OCI-LY7 (cell line): ENCODE results near the gene PLEK. TPM values are rescaled to one million over a fixed set of nuclear protein-coding genes. Genes with fewer than 3 reads are reported as not detected.

Experiments used
- BruUV-seq: library from RNA; stranded (reverse); fragments of 400-500 nt; replicated peaks from 2 replicates; lab custom pipeline; 2021; lab: Mats Ljungman, UMichigan
- CTCF ChIA-PET: fragments of 300-600 bp; sonication (Branson Sonifier 250); formaldehyde crosslinking; loops from one replicate; lab custom pipeline; 2022; ENCODE audit warnings: antibody characterized with exemption; ENCODE audit not compliant: unreplicated experiment; lab: Charles Lee
- POLR2A ChIA-PET: fragments of 300-600 bp; sonication (Branson Sonifier 250); formaldehyde crosslinking; loops from one replicate; lab custom pipeline; 2022; ENCODE audit warnings: antibody characterized with exemption; lab: Charles Lee
- DNase-seq: peaks from one replicate; pipeline ENCODE4 v3.0.0-alpha.2; 2015; ENCODE audit warnings: low spot score
- H2AFZ ChIP-seq: fragments of 200-600 bp; sonication (generic), shearing (Covaris generic); 2 replicates; pipeline ENCODE4 v1.6.1; 2014; ENCODE audit warnings: mild to moderate bottlenecking, antibody characterized with exemption, low read length, moderate library complexity
- H3K27ac ChIP-seq: fragments of 200-600 bp; sonication (generic); 2 replicates; pipeline ENCODE4 v1.5.1; 2014; ENCODE audit warnings: mixed run types, low read depth, mild to moderate bottlenecking, moderate library complexity, low read length, inconsistent platforms; ENCODE audit not compliant: poor library complexity, severe bottlenecking
- H3K36me3 ChIP-seq: fragments of 200-600 bp; sonication (generic); 2 replicates; pipeline ENCODE4 v1.6.1; 2014; ENCODE audit warnings: mild to moderate bottlenecking, antibody characterized with exemption, low read length, moderate library complexity, mixed read lengths; ENCODE audit not compliant: insufficient read depth
- H3K4me1 ChIP-seq: fragments of 200-600 bp; sonication (generic); 2 replicates; pipeline ENCODE4 v1.5.1; 2014; ENCODE audit warnings: mild to moderate bottlenecking, low read length; ENCODE audit not compliant: insufficient read depth, poor library complexity, severe bottlenecking
- H3K4me2 ChIP-seq: fragments of 200-600 bp; sonication (generic); 2 replicates; pipeline ENCODE4 v1.6.1; 2014; ENCODE audit warnings: mild to moderate bottlenecking, low read length
- H3K4me3 ChIP-seq: fragments of 200-600 bp; sonication (generic); 2 replicates; pipeline ENCODE4 v1.5.1; 2014; ENCODE audit warnings: mild to moderate bottlenecking, low read depth, low read length; ENCODE audit not compliant: poor library complexity, severe bottlenecking
- H3K79me2 ChIP-seq: fragments of 200-600 bp; sonication (generic); 2 replicates; pipeline ENCODE4 v1.6.1; 2016; ENCODE audit warnings: low read depth, mild to moderate bottlenecking, low read length, moderate library complexity, mixed read lengths; ENCODE audit not compliant: insufficient read depth
- H3K9me2 ChIP-seq: fragments of 200-600 bp; sonication (generic); 2 replicates; pipeline ENCODE4 v1.6.1; 2016; ENCODE audit warnings: mild to moderate bottlenecking, low read length, mixed read lengths; ENCODE audit not compliant: insufficient read depth
- H3K9me3 ChIP-seq: fragments of 200-600 bp; sonication (generic); 2 replicates; pipeline ENCODE4 v1.6.1; 2014; ENCODE audit warnings: mild to moderate bottlenecking, mixed run types, low read length, mixed read lengths
- H4K20me1 ChIP-seq: fragments of 200-600 bp; sonication (generic); 2 replicates; pipeline ENCODE4 v1.6.1; 2014; ENCODE audit warnings: mild to moderate bottlenecking, antibody characterized with exemption, low read length, moderate library complexity, mixed read lengths; ENCODE audit not compliant: insufficient read depth
- CTCF ChIP-seq: fragments of 200-600 bp; sonication (generic); conservative IDR thresholded peaks from 2 replicates; pipeline ENCODE4 v1.5.1; 2014; ENCODE audit warnings: mild to moderate bottlenecking, antibody characterized with exemption, low read length, moderate library complexity, mixed read lengths
- EZH2phosphoT487 ChIP-seq: fragments of 200-600 bp; sonication (generic); IDR thresholded peaks from 2 replicates; pipeline ENCODE4 v1.6.1; 2018; ENCODE audit warnings: low read depth, borderline replicate concordance, mild to moderate bottlenecking, mixed run types, antibody characterized with exemption, low read length, moderate library complexity, mixed read lengths
- intact Hi-C: fragments of 100-400 bp; cut with micrococcal nuclease; formaldehyde crosslinking; loops from one replicate; pipeline ENCODE4 v1.10.0; 2022; ENCODE audit not compliant: unreplicated experiment
- total RNA-seq, 2 experiments: library from RNA; depleted of rRNA in 1 of 2; stranded (reverse); fragments of >200 nt in 1 of 2; shearing (Covaris generic) in 1 of 2; gene quantifications; 2 replicates each; pipeline ENCODE4 v1.2.3, GENCODE V29; 2014 to 2022

Gene PLEK
- total RNA-seq, 2 experiments from 2014 or later: 20.8 to 80.6 TPM

- Histone ChIP-seq H3K27ac (no peak overlapping the region), H3K79me2 (no peaks in the 10 kb centered on the region), H3K9me2 (no peaks in the 10 kb centered on the region), H4K20me1 (no peaks in the 10 kb centered on the region), H3K9me3 (no peaks in the 10 kb centered on the region), H3K4me3 (no peak overlapping the region), H3K36me3 (no peaks in the 10 kb centered on the region), H3K4me2 (no peak overlapping the region), H2AFZ (no peak overlapping the region), H3K4me1 (no peaks in the 10 kb centered on the region)
- DNase-seq: no peak
- intact Hi-C loops: no loop called here
- BruUV-seq: no TSS peak
- POLR2A ChIA-PET: interaction anchor here (0.6 kb wide), 1 partner anchor 74 kb away, joined by 3 read pairs; no protein-coding TSS in a partner anchor
- CTCF ChIA-PET: interaction anchor here (1.0 kb wide), 1 partner anchor 15 kb away, joined by 3 read pairs; no protein-coding TSS in a partner anchor
- TF ChIP-seq EZH2phosphoT487: no peak
- TF ChIP-seq CTCF: no peak
These were observed 36.2 kb upstream of the PLEK start for GRCh38 chr2:68328901-68329300.

- Histone ChIP-seq H3K4me1 (no peaks in the 10 kb centered on the region), H3K79me2 (no peaks in the 10 kb centered on the region), H4K20me1 (no peaks in the 10 kb centered on the region), H3K27ac (no peak overlapping the region), H3K4me3 (no peak overlapping the region), H3K4me2 (no peak overlapping the region), H3K9me3 (no peaks in the 10 kb centered on the region), H2AFZ (no peak overlapping the region), H3K36me3 (no peaks in the 10 kb centered on the region), H3K9me2 (no peaks in the 10 kb centered on the region)
- BruUV-seq: no TSS peak
- POLR2A ChIA-PET: no interaction called here
- intact Hi-C loops: no loop called here
- TF ChIP-seq EZH2phosphoT487 (no peak), CTCF (no peak)
- DNase-seq: no peak
- CTCF ChIA-PET: no interaction called here
These were observed 34.4 kb upstream of the PLEK start for GRCh38 chr2:68330691-68331090.

- H3K27ac ChIP-seq: no peak overlapping the region
- intact Hi-C loops: no loop called here
- no peaks in the 10 kb centered on the region for H3K9me2 ChIP-seq
- no peak for DNase-seq
- H3K79me2 ChIP-seq: no peaks in the 10 kb centered on the region
- no TSS peak for BruUV-seq
- no peaks in the 10 kb centered on the region for H3K9me3 ChIP-seq
- ChIA-PET CTCF (no interaction called here), POLR2A (interaction anchor here (0.5 to 0.6 kb wide), 2 partner anchors 12 to 488 kb away, joined by 4 read pairs; no protein-coding TSS in a partner anchor)
- TF ChIP-seq EZH2phosphoT487 (no peak), CTCF (no peak)
- H3K4me1 ChIP-seq: no peaks in the 10 kb centered on the region
- H3K36me3 ChIP-seq: no peaks in the 10 kb centered on the region
- H3K4me3 ChIP-seq: no peak overlapping the region
- no peak overlapping the region for H2AFZ ChIP-seq
- no peaks in the 10 kb centered on the region for H4K20me1 ChIP-seq
- no peak overlapping the region for H3K4me2 ChIP-seq
These were observed 32.1 kb upstream of the PLEK start for GRCh38 chr2:68333009-68333408.
